NCI-H226 (cell line): ENCODE data around the gene NRIP2.
"Not testable (repeated sequence)": the region's sequence is repeated elsewhere in the genome, so short reads cannot be mapped to it uniquely, and the experiment has no call there.

Experiments
- DNase-seq: peaks from one replicate; pipeline ENCODE4 v3.0.0-alpha.2; 2015

The NRIP2 gene

GRCh38 chr12:2834581-2835491 is at the start of gene NRIP2:
NRIP2 (minus strand) TSS chr12:2835035; CDS start chr12:2834983, 52 bp downstream.
- no peak for DNase-seq

- no peak for DNase-seq
Observed at GRCh38 chr12:2879853-2880252, 45.0 kb upstream of the NRIP2 start.

- no peak for DNase-seq
Observed at GRCh38 chr12:2877953-2878732, 43.3 kb upstream of the NRIP2 start.

- peak; percentile 86 for DNase-seq
Observed at GRCh38 chr12:2877047-2877952, 42.5 kb upstream of the NRIP2 start, which contains the start of the genes FOXM1 and RHNO1. FOXM1 (minus strand) TSS chr12:2877174; CDS start chr12:2874478, 2,696 bp downstream. RHNO1 (plus strand) TSS chr12:2877223; CDS start chr12:2885367, 8,144 bp downstream.

- DNase-seq = no peak
Observed at GRCh38 chr12:2876431-2877046, 41.7 kb upstream of the NRIP2 start.

GRCh38 chr12:2868986-2869632 is 34.3 kb upstream of the NRIP2 start:
- DNase-seq = not testable (repeated sequence)

- no peak for DNase-seq
Observed at GRCh38 chr12:2864198-2864597, 29.4 kb upstream of the NRIP2 start.

GRCh38 chr12:2863402-2863801 is 28.6 kb upstream of the NRIP2 start:
- DNase-seq = not testable (repeated sequence)

GRCh38 chr12:2862876-2863275 is 28.0 kb upstream of the NRIP2 start:
- DNase-seq = no peak

- DNase-seq = no peak
Observed at GRCh38 chr12:2860170-2860569, 25.3 kb upstream of the NRIP2 start.

- no peak for DNase-seq
Observed at GRCh38 chr12:2858944-2859421, 24.1 kb upstream of the NRIP2 start.

- DNase-seq = no peak
Observed at GRCh38 chr12:2858334-2858733, 23.5 kb upstream of the NRIP2 start.

- no peak for DNase-seq
Observed at GRCh38 chr12:2857576-2857975, 22.7 kb upstream of the NRIP2 start.

GRCh38 chr12:2857021-2857431 is 22.2 kb upstream of the NRIP2 start, which contains the start of gene TEX52:
TEX52 (minus strand) TSS chr12:2857039; CDS start chr12:2857026, 13 bp downstream.
- no peak for DNase-seq

- DNase-seq = no peak
Observed at GRCh38 chr12:2856051-2856450, 21.2 kb upstream of the NRIP2 start.

- DNase-seq = no peak
Observed at GRCh38 chr12:2855546-2855945, 20.7 kb upstream of the NRIP2 start.

- no peak for DNase-seq
Observed at GRCh38 chr12:2854669-2855453, 20.0 kb upstream of the NRIP2 start.

- peak; percentile 56 for DNase-seq
Observed at GRCh38 chr12:2853626-2854025, 18.8 kb upstream of the NRIP2 start.

- DNase-seq = no peak
Observed at GRCh38 chr12:2851931-2852330, 17.1 kb upstream of the NRIP2 start.

GRCh38 chr12:2845280-2845679 is 10.4 kb upstream of the NRIP2 start:
- DNase-seq = no peak
